Cerebellar cortex (tissue), 1 donor: ENCODE data around the gene CD79A.

ENCODE experiments used
- DNase-seq: peaks from one replicate; pipeline ENCODE4 v3.0.0-alpha.2; 2015; ENCODE audit warnings: low spot score

Gene CD79A

DNA sequence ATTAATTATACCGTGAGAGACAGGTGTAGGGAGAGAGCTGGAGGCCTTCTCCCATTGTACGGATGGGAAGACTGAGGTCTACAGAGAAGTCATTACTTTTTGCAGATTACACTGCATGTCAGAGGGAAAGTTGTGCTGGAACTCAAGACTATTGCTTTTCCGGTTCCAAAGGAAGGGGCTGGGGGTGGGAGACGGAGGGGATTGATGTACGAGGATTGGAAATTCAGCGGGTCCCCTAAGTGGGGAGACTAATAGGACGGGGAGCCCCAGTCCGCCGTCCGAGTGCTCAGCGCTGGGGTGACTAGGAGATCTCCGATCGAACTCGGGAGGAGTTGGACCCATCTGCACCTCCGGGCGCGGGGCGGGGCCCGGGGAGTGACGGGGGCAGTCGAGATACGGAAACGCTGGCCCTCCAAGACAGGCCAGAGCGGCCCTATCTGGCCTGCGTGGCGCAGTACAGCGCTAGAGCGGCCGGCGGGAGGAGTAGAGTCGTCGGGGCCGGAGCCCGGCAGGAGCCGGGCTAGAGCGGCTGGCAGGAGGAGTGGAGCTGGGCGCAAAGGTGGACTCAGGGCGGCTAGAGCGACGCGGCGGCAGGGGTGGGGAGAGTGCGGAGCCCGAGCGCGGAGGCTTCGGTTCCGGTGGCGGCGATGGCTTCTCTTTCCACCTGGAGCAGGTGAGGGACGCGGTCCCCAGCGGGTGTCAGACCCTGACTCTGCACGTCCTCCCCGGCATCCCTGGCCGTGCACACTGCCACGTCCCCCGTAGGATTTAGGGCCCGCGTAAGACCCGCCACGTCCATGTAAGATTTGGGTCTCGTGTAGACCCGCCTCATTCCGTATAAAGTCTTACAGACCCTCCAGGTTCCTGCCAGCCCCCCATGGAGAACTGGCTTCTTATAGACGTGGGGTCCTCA is 7.0 kb downstream of the CD79A start:
- peak; percentile 97 for DNase-seq

DNA sequence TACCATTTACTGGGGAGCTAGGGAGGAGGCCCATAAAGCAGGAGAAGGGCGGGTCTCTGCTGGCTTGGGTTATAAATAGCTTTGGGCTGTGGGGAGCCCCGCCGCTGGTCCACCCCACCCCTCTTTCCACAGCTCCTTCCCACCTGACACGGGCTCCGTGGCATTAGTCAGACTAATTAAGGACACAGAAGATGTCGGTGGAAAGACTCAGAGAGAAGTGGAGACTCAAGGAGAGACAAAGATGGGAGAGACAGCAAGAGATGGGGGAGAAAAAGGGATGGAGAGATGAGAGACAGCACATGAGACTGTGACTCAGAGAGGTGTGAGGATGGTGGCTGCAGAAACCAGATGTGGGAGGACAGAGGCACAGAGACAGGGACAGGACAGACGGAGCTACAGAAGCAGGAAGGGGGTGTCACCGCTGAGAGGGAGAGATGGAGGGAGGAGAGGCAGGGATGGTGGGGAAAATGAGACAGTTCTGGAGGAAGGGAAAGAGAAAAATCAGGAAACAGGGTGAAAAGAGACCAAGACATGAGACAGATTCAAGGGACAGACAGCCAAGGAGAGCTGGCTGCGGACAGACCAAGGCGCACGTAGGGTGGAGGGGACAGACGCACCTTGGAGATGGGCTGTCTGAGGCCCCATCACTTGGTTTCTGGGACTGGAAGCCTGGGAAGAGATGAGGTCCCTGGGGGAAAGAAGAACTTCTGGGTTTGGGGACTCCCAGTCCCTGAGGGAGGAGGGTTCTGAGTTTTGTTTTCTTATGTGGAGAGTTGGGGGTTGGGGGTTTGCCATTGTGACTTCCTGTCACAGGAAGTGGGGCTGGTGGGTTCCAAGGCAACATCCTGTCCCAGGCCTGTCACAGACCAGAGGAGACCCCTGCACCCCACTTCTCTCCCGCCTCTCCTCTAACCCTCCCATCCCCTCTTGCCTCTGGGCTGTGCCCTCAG is 10.0 kb downstream of the CD79A start:
- no peak for DNase-seq

DNA sequence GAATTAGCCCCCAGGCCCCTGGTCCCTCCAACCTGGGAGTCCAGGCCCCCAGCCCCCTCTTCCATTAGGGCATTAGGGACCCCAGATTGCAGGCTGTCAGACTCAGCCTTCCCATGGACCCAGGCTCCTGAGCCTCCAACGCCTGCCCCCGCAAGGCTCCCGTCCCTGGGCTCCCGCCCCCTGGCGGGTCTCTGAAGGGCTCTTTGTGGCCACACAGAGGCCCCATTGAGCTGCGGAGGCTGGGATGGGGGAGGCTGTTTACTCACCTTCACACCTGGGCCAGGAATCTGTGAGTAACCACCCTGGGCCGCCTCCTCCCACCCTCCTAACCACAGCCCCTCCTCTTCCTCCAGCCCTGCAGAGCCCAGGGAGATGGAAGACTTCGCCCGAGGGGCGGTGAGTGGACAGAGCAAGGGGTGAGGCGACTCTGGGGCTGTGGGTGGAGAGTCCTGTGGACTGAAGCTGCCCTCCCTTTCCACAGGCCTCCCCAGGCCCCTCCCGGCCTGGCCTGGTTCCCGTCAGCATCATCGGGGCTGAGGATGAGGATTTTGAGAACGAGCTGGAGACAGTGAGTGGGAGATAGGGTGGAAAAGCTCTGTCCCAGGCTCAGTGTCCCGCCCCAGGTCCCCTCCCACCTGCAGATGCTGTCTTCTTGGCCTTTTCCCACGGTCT is 10.8 kb downstream of the CD79A start:
- no peak for DNase-seq

DNA sequence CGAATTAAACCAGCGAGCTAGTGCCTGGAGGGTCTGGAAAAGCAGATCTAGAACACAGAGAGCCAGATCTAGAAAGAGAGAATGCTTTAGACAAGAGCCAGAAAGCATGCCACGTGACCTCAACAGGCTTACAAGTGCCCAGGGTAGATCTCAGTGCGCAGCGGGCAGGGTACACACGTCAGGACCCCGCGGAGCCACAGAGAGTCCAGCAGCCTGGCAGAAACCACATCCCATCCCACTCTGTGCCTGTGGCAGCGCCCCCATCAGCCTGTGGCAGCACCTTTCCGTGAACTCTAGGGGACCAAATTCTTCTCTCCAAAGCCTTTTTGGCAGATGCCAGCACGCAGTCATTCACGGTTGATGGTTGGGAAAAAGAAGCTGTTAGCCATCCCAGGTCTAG is 11.8 kb downstream of the CD79A start:
- DNase-seq: no peak

DNA sequence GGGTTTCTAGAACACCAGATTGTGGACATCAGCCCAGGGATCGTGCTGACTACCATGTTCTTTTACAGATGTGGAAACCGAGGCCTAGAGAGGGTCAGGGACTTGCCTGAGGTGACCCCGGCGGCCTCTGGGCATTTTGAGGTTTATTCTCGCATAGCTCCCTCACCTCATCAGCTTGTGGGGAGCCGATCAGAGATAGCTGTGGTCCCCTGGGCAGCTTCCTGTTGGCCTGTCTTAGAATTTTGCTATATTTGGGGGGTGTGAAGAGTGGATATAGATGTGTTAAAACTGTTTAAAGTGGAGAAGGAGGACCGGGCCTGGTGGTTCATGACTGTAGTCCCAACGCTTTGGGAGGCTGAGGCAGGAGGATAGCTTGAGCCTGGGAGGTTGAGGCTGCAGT is 12.8 kb downstream of the CD79A start:
- DNase-seq: no peak

DNA sequence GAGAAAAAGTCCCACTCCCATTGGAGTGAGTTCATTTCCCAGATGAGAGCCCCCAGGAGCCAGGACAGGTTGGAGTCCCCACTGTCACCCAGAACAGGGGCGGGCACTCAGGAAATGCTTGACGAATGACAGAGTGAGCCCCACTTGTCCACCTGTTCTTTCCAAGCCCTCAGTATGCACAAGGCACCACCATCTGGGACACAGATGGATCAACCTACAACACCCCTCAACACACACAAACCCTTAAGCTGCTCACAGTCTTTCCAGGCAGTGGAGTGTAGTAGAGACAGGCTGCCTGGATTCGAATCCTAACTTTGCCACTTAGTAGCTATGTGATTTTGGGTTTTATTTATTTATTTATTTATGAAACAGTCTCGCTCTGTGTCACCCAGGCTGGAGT is 13.9 kb downstream of the CD79A start:
- no peak for DNase-seq

DNA sequence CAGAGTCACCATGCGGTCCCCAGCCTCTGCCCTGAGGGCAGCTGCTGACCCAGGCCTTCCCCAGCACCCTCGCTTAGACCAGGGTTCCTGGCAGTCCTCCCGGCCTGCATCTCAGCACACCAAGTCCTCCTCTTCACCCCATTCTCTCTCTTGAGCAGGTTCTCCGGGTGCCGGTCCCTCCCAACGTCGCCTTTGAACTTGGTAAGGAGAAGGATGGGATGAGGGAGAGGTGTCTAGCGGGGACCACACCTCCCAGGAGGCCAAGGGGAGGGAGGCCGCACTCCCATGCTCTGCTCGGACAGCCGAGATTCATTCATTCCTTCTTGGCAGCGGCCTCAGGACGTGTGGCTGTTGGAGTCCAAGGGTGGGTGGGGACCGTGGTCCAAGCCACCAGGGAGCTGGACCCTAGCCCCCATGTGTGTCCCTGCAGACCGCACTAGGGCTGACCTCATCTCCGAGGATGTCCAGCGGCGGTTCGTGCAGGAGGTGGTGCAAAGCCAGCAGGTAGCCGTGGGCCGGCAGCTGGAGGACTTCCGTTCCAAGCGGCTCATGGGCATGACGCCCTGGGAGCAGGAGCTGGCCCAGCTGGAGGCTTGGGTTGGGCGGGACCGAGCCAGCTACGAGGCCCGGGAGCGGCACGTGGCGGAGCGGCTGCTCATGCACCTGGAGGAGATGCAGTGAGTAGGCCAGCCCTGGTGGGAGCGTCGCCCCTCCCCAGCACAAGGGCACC is 15.3 kb downstream of the CD79A start:
- DNase-seq: no peak

DNA sequence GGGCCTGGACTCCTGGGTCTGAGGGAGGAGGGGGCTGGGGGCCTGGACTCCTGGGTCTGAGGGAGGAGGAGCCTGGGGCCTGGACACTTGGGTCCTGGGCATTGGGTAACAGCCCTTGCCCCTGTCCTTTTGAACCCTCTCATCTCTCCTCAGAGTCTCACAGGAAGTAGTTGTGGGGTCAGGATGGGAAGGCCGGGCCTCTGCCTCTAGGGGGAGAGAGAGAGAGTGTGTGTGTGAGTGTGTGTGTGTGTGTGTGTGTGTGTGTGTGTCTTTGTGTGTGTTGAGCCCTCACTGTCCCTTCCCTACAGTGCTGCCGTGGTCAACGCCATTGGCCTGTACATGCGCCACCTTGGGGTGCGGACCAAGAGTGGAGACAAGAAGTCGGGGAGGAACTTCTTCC is 16.8 kb downstream of the CD79A start:
- peak; percentile 33 for DNase-seq

DNA sequence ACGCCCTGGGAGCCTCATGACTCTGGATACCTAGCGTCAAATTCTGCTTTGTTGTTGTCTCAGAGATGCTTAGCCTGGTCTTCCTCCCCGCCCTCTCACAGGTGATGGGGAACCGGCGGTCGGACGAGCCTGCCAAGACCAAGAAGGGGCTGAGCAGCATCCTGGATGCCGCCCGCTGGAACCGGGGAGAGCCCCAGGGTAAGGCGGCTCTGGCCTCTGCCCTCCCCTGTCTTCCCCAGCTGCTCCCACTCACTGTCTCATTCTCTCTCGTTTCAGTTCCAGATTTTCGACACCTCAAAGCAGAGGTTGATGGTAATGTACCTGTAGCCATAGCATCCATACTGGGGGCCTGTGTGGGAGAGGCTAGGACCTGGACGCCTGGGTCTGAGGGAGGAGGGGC is 17.3 kb downstream of the CD79A start:
- no peak for DNase-seq

DNA sequence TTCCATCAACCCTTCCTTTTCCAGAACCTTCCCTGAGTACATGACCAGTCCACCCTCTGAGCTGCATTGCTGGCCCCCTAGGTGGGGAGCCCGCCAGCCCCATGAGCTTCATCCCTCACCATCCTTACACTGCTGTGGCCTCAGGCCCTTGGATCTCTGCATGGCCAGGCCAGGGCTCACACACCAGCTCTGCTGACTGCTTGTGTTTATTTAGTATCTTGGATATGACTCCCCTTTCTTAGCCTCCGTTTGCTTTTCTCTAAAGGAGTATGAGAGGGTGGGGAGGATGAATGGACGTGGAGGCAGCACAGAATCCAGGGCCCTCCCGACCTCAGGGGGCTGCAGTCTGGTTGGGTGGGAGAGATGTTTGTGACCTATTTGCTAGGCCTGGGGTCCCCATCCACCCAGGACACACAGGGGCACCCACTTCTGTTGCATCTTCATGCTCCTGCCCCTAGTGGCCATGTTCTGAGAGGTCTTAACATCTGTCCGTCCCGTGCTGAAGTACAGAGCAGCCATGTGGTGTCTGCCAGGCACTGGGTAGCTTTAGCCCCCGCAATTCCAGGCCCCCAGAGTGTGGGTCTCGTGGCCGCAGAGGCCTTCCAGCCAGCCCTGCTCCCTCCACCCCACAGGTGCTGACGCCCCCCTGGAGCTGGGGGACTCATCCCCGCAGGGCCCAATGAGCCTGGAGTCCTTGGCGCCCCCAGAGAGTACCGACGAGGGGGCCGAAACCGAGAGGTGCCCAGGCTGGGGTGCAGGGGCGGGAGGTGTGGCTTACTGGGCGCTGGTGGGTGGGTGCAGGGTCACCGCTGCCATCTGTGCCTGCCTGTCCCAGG is 18.9 kb downstream of the CD79A start:
- peak; percentile 28 for DNase-seq

DNA sequence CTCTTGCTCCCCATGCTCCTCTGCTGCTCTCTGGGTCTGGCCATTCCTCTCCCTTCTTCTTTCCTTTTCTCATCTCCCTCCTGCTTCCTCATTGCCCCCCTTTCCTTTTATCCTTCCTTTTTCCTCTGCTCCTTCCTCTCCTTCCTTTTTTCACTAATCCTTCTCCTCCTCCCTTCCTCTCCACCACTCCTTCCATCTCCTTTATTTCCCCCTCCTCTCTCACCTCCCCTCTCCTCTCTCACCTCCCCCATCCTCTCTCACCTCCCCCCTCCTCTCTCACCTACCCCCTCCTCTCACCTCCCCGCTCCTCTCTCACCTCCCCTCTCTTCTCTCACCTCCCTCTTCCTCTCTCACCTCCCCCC is 19.5 kb downstream of the CD79A start:
- DNase-seq: no peak

DNA sequence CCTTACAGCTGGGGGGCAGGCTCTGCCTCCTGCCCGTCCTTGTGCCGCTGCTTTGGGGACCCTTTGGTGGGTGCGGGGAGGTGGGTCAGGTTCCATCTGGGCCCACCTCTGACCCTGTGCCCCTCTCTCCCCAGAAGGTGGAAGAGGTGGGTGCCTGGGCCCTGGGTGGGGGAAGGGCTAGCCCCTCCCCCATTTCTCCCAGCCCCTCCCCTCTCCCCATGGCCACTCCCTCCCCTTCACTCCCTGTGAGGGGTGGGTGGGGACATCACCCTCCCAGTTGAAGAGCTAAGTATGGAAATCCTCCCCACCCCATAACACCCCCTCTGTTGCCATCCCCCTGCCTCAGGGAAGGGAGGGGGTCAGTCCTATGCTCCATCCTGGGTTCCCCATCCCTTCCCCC is 20.1 kb downstream of the CD79A start:
- no peak for DNase-seq

DNA sequence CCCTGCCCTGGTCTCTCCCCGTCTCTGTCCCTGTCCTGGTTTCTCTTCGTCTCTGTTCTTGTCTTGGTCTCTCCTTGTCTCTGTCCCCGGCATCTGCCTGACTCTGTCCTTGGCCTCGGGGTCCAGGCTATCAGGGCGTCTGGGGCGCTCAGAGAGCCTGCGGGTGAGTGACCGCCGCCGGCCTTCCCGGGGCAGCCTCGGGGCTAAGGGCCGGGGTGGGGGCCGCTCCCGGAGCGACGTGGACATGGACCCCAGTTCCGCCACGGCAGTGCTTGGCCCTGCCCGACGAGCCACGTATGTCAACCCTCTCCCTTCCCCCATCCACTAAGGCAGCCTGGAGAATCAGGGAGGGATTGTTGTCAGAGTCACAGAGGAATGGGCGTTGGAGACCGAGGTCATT is 20.7 kb downstream of the CD79A start:
- DNase-seq: no peak

DNA sequence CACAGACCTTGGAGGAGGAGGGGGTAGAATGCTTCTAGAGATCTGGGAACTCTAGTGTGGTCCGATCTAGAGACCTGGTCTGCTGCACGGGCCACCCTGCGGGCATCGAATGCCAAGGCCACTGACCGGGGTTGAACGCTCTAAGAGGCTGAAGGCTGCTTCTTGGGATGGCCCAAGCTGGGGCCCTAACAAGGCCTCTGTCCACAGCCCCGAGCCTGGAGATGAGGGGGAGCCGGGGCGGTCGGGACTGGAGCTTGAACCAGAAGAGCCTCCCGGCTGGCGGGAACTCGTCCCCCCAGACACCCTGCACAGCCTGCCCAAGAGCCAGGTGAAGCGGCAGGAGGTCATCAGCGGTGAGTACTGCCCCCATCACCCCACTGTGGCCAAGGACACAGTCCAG is 21.2 kb downstream of the CD79A start:
- no peak for DNase-seq

DNA sequence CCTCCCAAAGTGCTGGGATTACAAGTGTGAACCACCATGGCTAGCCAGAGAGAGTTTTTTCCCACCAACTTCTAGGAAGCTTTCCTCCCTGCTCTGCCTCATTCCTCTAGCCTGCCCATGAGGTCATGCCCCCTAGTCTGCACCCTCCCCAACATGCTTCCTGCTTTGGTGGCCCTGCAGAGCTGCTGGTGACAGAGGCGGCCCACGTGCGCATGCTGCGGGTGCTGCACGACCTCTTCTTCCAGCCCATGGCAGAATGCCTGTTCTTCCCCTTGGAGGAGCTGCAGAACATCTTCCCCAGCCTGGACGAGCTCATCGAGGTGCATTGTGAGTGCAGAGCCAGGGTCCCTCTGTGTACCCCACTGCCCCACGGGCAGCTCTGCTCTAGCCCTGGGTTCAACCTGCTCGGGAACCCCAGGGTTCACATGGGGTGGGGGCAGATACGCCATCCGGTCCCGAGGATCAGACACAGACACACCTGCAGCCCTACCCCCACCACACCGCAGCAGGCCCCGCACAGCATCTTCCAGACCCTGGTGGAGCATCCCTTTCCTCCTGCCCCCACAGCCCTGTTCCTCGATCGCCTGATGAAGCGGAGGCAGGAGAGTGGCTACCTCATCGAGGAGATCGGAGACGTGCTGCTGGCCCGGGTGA is 24.8 kb downstream of the CD79A start:
- no peak for DNase-seq

DNA sequence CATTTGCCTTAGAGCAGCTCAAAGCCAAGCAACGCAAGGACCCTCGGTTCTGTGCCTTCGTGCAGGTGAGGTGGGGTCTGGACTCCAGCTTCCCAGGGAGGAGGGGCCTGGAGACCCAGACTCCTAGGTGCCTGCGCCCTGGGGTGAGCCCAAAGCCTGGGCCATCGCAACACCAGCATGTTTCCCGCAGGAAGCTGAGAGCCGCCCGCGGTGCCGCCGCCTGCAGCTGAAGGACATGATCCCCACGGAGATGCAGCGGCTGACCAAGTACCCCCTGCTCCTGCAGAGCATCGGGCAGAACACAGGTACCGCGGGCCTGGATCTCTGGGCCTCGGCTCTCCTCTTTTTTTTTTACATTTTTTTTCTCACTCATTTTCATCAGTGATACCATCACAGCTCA is 25.5 kb downstream of the CD79A start:
- DNase-seq: no peak

DNA sequence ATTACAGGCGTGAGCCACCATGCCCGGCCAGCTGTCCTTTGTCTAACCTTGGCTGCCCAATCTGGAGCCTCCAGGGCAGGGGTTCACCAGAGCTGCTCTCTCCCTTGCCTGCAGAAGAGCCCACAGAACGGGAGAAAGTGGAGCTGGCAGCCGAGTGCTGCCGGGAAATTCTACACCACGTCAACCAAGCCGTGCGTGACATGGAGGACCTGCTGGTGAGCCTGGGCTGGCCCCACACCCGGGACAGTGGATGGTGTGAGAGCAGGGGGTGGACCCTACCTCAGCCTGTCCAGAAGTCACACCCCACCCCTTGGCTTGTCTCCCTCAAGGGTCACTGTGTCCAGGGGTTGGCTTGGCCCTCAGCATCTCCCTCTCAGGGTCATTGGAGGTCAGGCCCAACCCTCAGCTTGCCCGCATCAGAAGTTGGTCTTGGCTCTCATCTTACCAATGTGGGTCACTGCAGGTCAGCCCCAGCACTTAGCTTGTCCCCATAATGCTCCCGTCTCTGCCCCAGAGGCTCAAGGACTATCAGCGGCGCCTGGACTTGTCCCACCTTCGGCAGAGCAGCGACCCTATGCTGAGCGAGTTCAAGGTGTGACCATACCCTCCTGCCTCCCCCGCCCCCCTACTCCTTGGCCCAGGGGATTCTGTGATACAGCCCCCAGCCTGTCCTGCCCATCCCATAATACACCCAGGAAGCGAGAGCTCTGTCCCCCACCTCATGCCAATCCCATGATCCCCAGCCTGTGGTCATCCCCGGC is 26.3 kb downstream of the CD79A start:
- DNase-seq: no peak

DNA sequence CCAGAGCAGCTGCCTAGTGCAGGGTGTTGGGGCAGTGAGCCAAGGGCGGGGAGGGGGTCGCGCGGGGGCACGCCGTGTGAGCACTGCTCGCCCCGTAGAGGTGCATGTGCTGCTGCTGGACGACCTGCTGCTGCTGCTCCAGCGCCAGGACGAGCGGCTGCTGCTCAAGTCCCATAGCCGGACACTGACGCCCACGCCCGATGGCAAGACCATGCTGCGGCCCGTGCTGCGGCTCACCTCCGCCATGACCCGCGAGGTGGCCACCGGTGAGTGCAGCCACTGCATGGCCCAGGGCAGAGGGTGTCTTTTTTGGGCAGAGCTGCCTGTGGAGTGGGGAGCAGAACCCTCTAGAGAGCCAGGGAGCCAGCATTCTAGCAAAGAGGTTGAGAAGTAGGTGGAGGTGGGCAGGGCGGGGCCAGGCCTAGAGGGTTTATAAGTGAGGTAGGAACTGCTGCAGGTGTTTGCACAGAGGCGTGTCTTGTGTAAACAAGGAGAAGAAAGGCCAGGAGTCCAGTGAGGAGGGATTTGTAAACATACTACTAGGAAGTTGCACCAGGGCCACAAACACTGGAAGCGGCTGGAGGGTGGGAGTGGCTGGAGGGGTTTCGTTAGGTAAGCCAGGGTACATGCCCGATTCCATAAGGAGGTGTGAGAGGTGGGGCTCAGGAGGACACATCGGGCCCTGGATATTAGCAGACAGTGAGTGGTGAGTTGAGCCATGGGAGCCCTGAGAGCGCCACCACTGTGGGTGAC is 27.2 kb downstream of the CD79A start:
- DNase-seq: no peak
